ENCODE data around the gene GRM2. TPM values are rescaled to one million over a fixed set of nuclear protein-coding genes. Genes with fewer than 3 reads are reported as not detected.

Gene GRM2
- total RNA-seq, 1 experiment from 2014 or later = 1.9 TPM

GRCh38 chr3:51679318-51679717, 27.6 kb upstream of the GRM2 start:
- Histone ChIP-seq H3K9ac (ENCODE audit: extremely low read depth, insufficient read length, low read length) (no peak overlapping the region), H3K14ac (ENCODE audit: insufficient read depth, low read length) (no peak overlapping the region), H3K18ac (ENCODE audit: insufficient read length, low read depth, low read length) (no peak overlapping the region), H2AK5ac (ENCODE audit: insufficient read length, low read length) (no peak overlapping the region), H2BK120ac (ENCODE audit: low read depth, low read length, poor library complexity, severe bottlenecking) (no peak overlapping the region), H3K4me2 (ENCODE audit: insufficient read depth, insufficient read length, low read length) (no peak overlapping the region), H3K27ac (ENCODE audit: insufficient read length, low read depth, low read length) (no peak overlapping the region), H3K56ac (ENCODE audit: insufficient read length, low read depth, low read length) (no peak overlapping the region), H2BK15ac (ENCODE audit: low read depth, low read length) (no peak overlapping the region), H3K9me3 (ENCODE audit: control insufficient read depth, low read depth, low read length) (no peaks in the 10 kb centered on the region), H3K4ac (ENCODE audit: low read depth, low read length) (no peak overlapping the region), H4K91ac (ENCODE audit: insufficient read length, low read depth, low read length) (no peak overlapping the region), H2BK12ac (ENCODE audit: insufficient read length, low read depth, low read length) (no peak overlapping the region), H3K79me2 (ENCODE audit: insufficient read depth, low read length) (no peaks in the 10 kb centered on the region), H3K23ac (ENCODE audit: insufficient read length, low read depth, low read length) (no peak overlapping the region), H3T11ph (ENCODE audit: low read length) (no peak overlapping the region), H2BK20ac (ENCODE audit: low read depth, low read length, poor library complexity, severe bottlenecking) (no peak overlapping the region), H3K27me3 (ENCODE audit: insufficient read depth, low read length) (no peaks in the 10 kb centered on the region), H3K23me2 (ENCODE audit: insufficient read length, low read depth, low read length, poor library complexity, severe bottlenecking) (no peaks in the 10 kb centered on the region), H4K20me1 (ENCODE audit: control insufficient read depth, insufficient read depth, insufficient read length) (no peaks in the 10 kb centered on the region), H2AFZ (ENCODE audit: low read length) (no peak overlapping the region), H3K4me1 (ENCODE audit: insufficient read depth, low read length) (no peaks in the 10 kb centered on the region; the same call in 1 of the 2 replicates), H4K8ac (replicated peaks; ENCODE audit: insufficient read length, low read depth, low read length) (no peak overlapping the region), H2BK5ac (ENCODE audit: insufficient read length, low read length) (no peak overlapping the region), H4K5ac (ENCODE audit: insufficient read length, low read depth, low read length) (no peak overlapping the region), H3K79me1 (ENCODE audit: insufficient read depth, low read depth, low read length, poor library complexity, severe bottlenecking) (no peaks in the 10 kb centered on the region)
- H3K36me3 Mint-ChIP-seq (ENCODE audit: insufficient read depth in 1 of 3, low read depth in 3 of 3) = no peaks in the 10 kb centered on the region; a peak in 1 of 7 replicates
- no CpG with 5 or more reads among the region's 4 CpGs for WGBS (ENCODE audit: extremely low coverage, insufficient read length, low lambda C conversion rate)
- TF ChIP-seq CTCF (conservative IDR thresholded peaks at IDR 0.05) = no peak
- DNase-seq = no peak
- H3K27me3 Mint-ChIP-seq (ENCODE audit: low read depth) = no peaks in the 10 kb centered on the region; the same call in 1 of the 2 replicates
- peaks cover 12 to 16% of the 10 kb centered on the region in 2 experiments for H3K4me1 Mint-ChIP-seq
- no peaks in the 10 kb centered on the region for H3K9me3 Mint-ChIP-seq
- no peak overlapping the region for H3K4me3 Mint-ChIP-seq
- no peak overlapping the region; a peak in 1 of 7 replicates for H3K27ac Mint-ChIP-seq
